ENCODE measurements around the gene PDE6A. TPM values are rescaled to one million over a fixed set of nuclear protein-coding genes. Genes with fewer than 3 reads are reported as not detected.

PDE6A gene
- total and polyA plus RNA-seq, 2 of the 8 experiments (the other 6 are each of a cell fraction or from before 2014, with no cell fraction given): not detected

- Histone ChIP-seq H2BK12ac (ENCODE audit: low read depth, low read length) (no peak overlapping the region), H3K4ac (replicated peaks; ENCODE audit: insufficient read length, low read depth, low read length) (no peak overlapping the region)
These were observed 90.9 kb downstream of the PDE6A start for GRCh38 chr5:149853701-149854100.

More at GRCh38 chr5:149853701-149854100, 90.9 kb downstream of the PDE6A start:
- Histone ChIP-seq H3K27me3 (replicated peaks in 1 of 4; ENCODE audit: control insufficient read depth in 3 of 4, extremely low read depth in 1 of 4, insufficient read depth in 3 of 4, low read length in 3 of 4) (no peaks in the 10 kb centered on the region), H3K79me2 (ENCODE audit: control insufficient read depth in 1 of 2, insufficient read depth in 2 of 2, low read length in 2 of 2) (no peaks in the 10 kb centered on the region), H2BK120ac (replicated peaks; ENCODE audit: low read depth, low read length) (no peak overlapping the region), H4K8ac (ENCODE audit: extremely low read depth, insufficient read depth, low read length) (no peak overlapping the region), H2AK5ac (ENCODE audit: low read depth, low read length) (no peak overlapping the region), H3K14ac (ENCODE audit: insufficient read length) (no peak overlapping the region), H3K18ac (ENCODE audit: extremely low read depth, low read length) (no peak overlapping the region), H2BK20ac (ENCODE audit: low read length) (no peak overlapping the region), H3K27ac (ENCODE audit: low read depth, low read length) (no peak overlapping the region), H2BK5ac (ENCODE audit: low read depth, low read length) (no peak overlapping the region), H2AFZ (ENCODE audit: low read length) (no peak overlapping the region), H3K36me3 (ENCODE audit: control insufficient read depth in 2 of 4, insufficient read depth in 4 of 4, low read length in 3 of 4) (no peaks in the 10 kb centered on the region), H3K4me1 (replicated peaks in 1 of 4; ENCODE audit: control insufficient read depth in 3 of 4, insufficient read depth in 4 of 4, low read length in 3 of 4) (peaks cover 0 to 2% (median 0%) of the 10 kb centered on the region in 4 experiments; a peak in 1 of 7 replicates), H4K5ac (ENCODE audit: insufficient read length, low read depth, low read length) (no peak overlapping the region), H3K4me3 (ENCODE audit: extremely low read depth in 1 of 4, insufficient read depth in 2 of 4, low read depth in 3 of 4, low read length in 4 of 4) (no peak overlapping the region), H3K9me3 (ENCODE audit: insufficient read depth in 2 of 2, low read depth in 1 of 2, low read length in 1 of 2) (no peaks in the 10 kb centered on the region), H3K23me2 (ENCODE audit: low read depth, low read length) (no peaks in the 10 kb centered on the region), H3K4me2 (ENCODE audit: insufficient read depth in 1 of 2, low read depth in 2 of 2, low read length in 2 of 2) (no peak overlapping the region), H2BK15ac (ENCODE audit: low read length) (no peak overlapping the region), H3K23ac (ENCODE audit: insufficient read length) (no peak overlapping the region), H3K79me1 (ENCODE audit: low read depth, low read length) (no peaks in the 10 kb centered on the region), H4K91ac (replicated peaks; ENCODE audit: insufficient read length, low read length) (no peak overlapping the region), H4K20me1 (replicated peaks in 1 of 2; ENCODE audit: control insufficient read depth in 1 of 2, insufficient read depth in 2 of 2, low read length in 2 of 2) (no peaks in the 10 kb centered on the region), H3K56ac (replicated peaks; ENCODE audit: insufficient read length, low read depth, low read length) (no peak overlapping the region), H3K9ac (replicated peaks in 1 of 4; ENCODE audit: extremely low read depth in 1 of 4, low read depth in 3 of 4, low read length in 3 of 4) (no peak overlapping the region)
- TF ChIP-seq TAF7 (optimal IDR thresholded peaks at IDR 0.05; ENCODE audit: borderline replicate concordance, low read depth, low read length): no peak
- no peak for TF ChIP-seq POLR2A (IDR thresholded peaks at IDR 0.05; ENCODE audit: control extremely low read depth in 1 of 2, low read depth in 2 of 2, low read length in 2 of 2)
- TF ChIP-seq KDM5A (IDR thresholded peaks at IDR 0.05; ENCODE audit: low read length): no peak
- ChIA-PET POLR2A (ENCODE audit: partially characterized antibody) (interaction anchor here (1.3 kb wide), 1 partner anchor 215 kb away, joined by 3 read pairs; no protein-coding TSS in a partner anchor), CTCF (ENCODE audit: partially characterized antibody) (interaction anchor here (0.9 to 68.7 kb wide), 19 partner anchors 9 to 671 kb away, joined by 3 to 1740 read pairs (median 6); no protein-coding TSS in a partner anchor)
- FAIRE-seq: no peak
- 93% methylated on average over 3 of the region's 3 CpGs; no CpG with 5 or more reads in 1 of the 2 experiments for WGBS, 2 experiments (ENCODE audit: extremely low coverage in 1 of 2, insufficient coverage in 1 of 2, insufficient read length in 1 of 2, insufficient replicate concordance in 2 of 2, low coverage in 1 of 2, low lambda C conversion rate in 2 of 2, missing lambda C conversion rate in 1 of 2)
- DNase-seq (ENCODE audit: low read depth in 1 of 2, low spot score in 2 of 2): no peak
